OCI-LY3 (cell line): ENCODE measurements around the gene BEND4.

Experiments used
- H2AFZ ChIP-seq: fragments of 200-600, 300-600 bp; shearing (Covaris generic); 2 replicates; pipeline ENCODE4 v1.6.0; 2014; ENCODE audit warnings: antibody characterized with exemption, low read depth, low read length
- H3K27ac ChIP-seq: fragments of 200-600, 300-600 bp; sonication (generic); 2 replicates; pipeline ENCODE4 v1.5.1; 2014; ENCODE audit warnings: mild to moderate bottlenecking, low read length, moderate library complexity, mixed read lengths
- H3K27me3 ChIP-seq: fragments of 200-600, 300-600 bp; sonication (generic); 2 replicates; pipeline ENCODE4 v1.6.1; 2014; ENCODE audit warnings: low read depth, low read length, mixed read lengths
- H3K36me3 ChIP-seq: fragments of 200-600, 300-600 bp; sonication (generic); replicated peaks from 2 replicates; pipeline ENCODE3; 2014; ENCODE audit warnings: low read depth, low read length, mixed read lengths
- H3K4me1 ChIP-seq: fragments of 300-600, 200-600 bp; sonication (generic); 2 replicates; pipeline ENCODE4 v1.6.1; 2014; ENCODE audit warnings: low read length, mixed read lengths
- H3K4me2 ChIP-seq: fragments of 200-600, 300-600 bp; sonication (generic); 2 replicates; pipeline ENCODE4 v1.6.1; 2014; ENCODE audit warnings: low read length, mixed read lengths
- H3K4me3 ChIP-seq: fragments of 300-600, 200-600 bp; sonication (generic); 2 replicates; pipeline ENCODE4 v1.5.1; 2014; ENCODE audit warnings: antibody characterized with exemption, mild to moderate bottlenecking, low read length, moderate library complexity
- H3K79me2 ChIP-seq: fragments of 300-600, 200-600 bp; shearing (Covaris generic); 2 replicates; pipeline ENCODE4 v1.6.1; 2014; ENCODE audit warnings: mild to moderate bottlenecking, low read length, mixed read lengths
- H3K9ac ChIP-seq: fragments of 300-600, 200-600 bp; shearing (Covaris generic); 2 replicates; pipeline ENCODE4 v1.6.0; 2014; ENCODE audit warnings: mild to moderate bottlenecking, low read length, moderate library complexity
- H3K9me3 ChIP-seq: fragments of 200-600, 300-600 bp; shearing (Covaris generic); 2 replicates; pipeline ENCODE4 v1.6.1; 2014; ENCODE audit warnings: low read length, mixed read lengths; ENCODE audit not compliant: insufficient read depth
- H4K20me1 ChIP-seq: fragments of 200-600, 300-600 bp; sonication (generic); 2 replicates; pipeline ENCODE4 v1.6.1; 2016; ENCODE audit warnings: low read length, mixed read lengths; ENCODE audit not compliant: insufficient read depth
- CTCF ChIP-seq: fragments of 200-600, 300-600 bp; sonication (generic); IDR thresholded peaks from 2 replicates; pipeline ENCODE4 v1.5.1; 2014; ENCODE audit warnings: antibody characterized with exemption, low read length, low read depth
- EZH2phosphoT487 ChIP-seq: fragments of 200-600 bp; shearing (Covaris generic); IDR thresholded peaks from 2 replicates; pipeline ENCODE4 v1.6.1; 2018; ENCODE audit warnings: antibody characterized with exemption, mixed run types, low read depth

Gene BEND4

DNA sequence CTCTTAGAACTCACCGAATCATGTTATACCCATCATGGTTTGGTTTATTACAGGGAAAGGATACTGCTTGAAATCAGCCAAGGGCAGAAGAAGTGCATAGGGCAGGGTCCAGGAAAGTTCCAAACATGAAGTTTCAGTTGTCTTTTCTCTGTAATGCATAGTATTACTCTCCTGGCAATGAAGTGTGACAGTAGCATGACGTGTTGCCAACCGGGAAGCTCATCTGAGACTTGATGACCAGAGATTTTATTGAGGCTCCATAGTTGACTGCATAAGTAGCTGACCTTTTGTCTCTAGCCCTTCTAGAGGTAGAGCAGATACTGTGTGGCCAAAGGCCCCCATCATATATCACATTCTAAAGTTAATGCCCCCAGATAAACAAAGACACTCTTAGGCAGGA, 72.1 kb downstream of the BEND4 start:
- H3K9me3 ChIP-seq: no peaks in the 10 kb centered on the region
- no peaks in the 10 kb centered on the region for H3K79me2 ChIP-seq
- no peaks in the 10 kb centered on the region for H3K27me3 ChIP-seq
- TF ChIP-seq EZH2phosphoT487 (no peak), CTCF (no peak)
- H2AFZ ChIP-seq: no peak overlapping the region
- no peak overlapping the region for H3K4me3 ChIP-seq
- H4K20me1 ChIP-seq: no peaks in the 10 kb centered on the region
- H3K4me2 ChIP-seq: no peak overlapping the region
- no peak overlapping the region for H3K9ac ChIP-seq
- H3K27ac ChIP-seq: no peak overlapping the region
- H3K4me1 ChIP-seq: peaks cover 18% of the 10 kb centered on the region
- H3K36me3 ChIP-seq: peaks cover 7% of the 10 kb centered on the region

DNA sequence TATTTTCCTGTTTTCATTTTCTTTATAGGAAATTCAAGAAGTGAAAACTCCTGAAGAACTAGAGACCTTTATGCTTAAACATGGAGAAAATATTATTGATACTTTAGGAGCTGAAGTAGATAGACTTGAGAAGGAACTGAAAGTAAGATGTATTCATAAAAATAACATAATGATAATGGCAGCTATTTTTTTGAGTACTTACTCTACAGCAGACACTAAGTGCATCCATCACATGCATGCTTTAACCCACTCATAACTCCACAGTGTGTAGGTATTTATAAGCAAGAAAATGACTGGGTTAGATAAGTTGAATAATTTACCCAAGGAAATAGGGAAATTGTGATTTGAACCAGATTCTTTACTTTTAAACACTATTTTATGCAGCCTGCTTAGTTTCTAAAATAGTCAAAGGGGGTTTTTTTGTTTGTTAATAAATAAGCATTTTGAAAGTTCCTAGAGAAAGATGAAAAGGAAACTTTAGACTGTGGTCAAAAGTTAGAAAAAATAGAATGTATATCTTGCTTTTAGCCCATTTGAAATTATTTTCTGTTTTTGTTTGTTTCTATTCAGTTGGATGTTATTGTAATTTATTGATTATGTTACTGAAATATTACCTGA, 74.2 kb downstream of the BEND4 start:
- TF ChIP-seq CTCF (no peak), EZH2phosphoT487 (no peak)
- no peaks in the 10 kb centered on the region for H3K27me3 ChIP-seq

GRCh38 chr4:42074294-42074693, 78.2 kb downstream of the BEND4 start:
- TF ChIP-seq EZH2phosphoT487: no peak
- no peak for TF ChIP-seq CTCF
- Histone ChIP-seq H3K4me1 (peaks cover 18% of the 10 kb centered on the region), H3K4me3 (no peak overlapping the region), H3K79me2 (no peaks in the 10 kb centered on the region), H3K9ac (no peak overlapping the region), H4K20me1 (no peaks in the 10 kb centered on the region), H3K27me3 (no peaks in the 10 kb centered on the region), H2AFZ (no peak overlapping the region), H3K9me3 (no peaks in the 10 kb centered on the region), H3K4me2 (no peak overlapping the region), H3K36me3 (peaks cover 4% of the 10 kb centered on the region), H3K27ac (no peak overlapping the region)

More for the DNA sequence above, 74.2 kb downstream of the BEND4 start:
- H3K4me3 ChIP-seq: no peak overlapping the region
- no peak overlapping the region for H2AFZ ChIP-seq
- no peaks in the 10 kb centered on the region for H3K79me2 ChIP-seq
- H3K9me3 ChIP-seq: no peaks in the 10 kb centered on the region
- H3K27ac ChIP-seq: peak overlapping the region; percentile 3
- peaks cover 7% of the 10 kb centered on the region for H3K36me3 ChIP-seq
- no peak overlapping the region for H3K9ac ChIP-seq
- no peaks in the 10 kb centered on the region for H4K20me1 ChIP-seq
- H3K4me2 ChIP-seq: peak overlapping the region; percentile 25
- H3K4me1 ChIP-seq: peaks cover 18% of the 10 kb centered on the region

GRCh38 chr4:42070463-42070862, 82.0 kb downstream of the BEND4 start:
- TF ChIP-seq CTCF: no peak
- TF ChIP-seq EZH2phosphoT487: no peak
- no peak overlapping the region for H2AFZ ChIP-seq
- no peaks in the 10 kb centered on the region for H4K20me1 ChIP-seq
- no peak overlapping the region for H3K27ac ChIP-seq
- no peaks in the 10 kb centered on the region for H3K9me3 ChIP-seq
- no peaks in the 10 kb centered on the region for H3K27me3 ChIP-seq
- H3K79me2 ChIP-seq: no peaks in the 10 kb centered on the region
- peaks cover 10% of the 10 kb centered on the region for H3K36me3 ChIP-seq
- H3K9ac ChIP-seq: no peak overlapping the region
- H3K4me2 ChIP-seq: no peak overlapping the region
- no peaks in the 10 kb centered on the region for H3K4me1 ChIP-seq
- no peak overlapping the region for H3K4me3 ChIP-seq
